GM23338 (cell line): ENCODE data around the gene FUZ. TPM values are rescaled to one million over a fixed set of nuclear protein-coding genes. Genes with fewer than 3 reads are reported as not detected.
A peak's percentile ranks its signal among the peaks of the same experiment; 100 is the strongest.

ENCODE experiments used
- ATAC-seq: fragments of 200-7000 bp; cut with Tn5 transposase; 3 replicates; pipeline ENCODE4 v1.9.1; 2020
- DNase-seq: peaks from one replicate; pipeline ENCODE4 v3.0.0-alpha.2; 2015; ENCODE audit warnings: low spot score
- H2AFZ ChIP-seq: fragments of 200-600 bp; sonication (generic); 2 replicates; pipeline ENCODE4 v1.8.0; 2016; ENCODE audit warnings: antibody characterized with exemption, mild to moderate bottlenecking, moderate library complexity
- H3F3A ChIP-seq: fragments of 200-600 bp; sonication (generic); replicated peaks from 2 replicates; pipeline ENCODE4 v1.8.0; 2017; ENCODE audit warnings: antibody characterized with exemption, mixed run types, low read depth
- H3K27ac ChIP-seq: fragments of 200-600 bp; sonication (generic); 2 replicates; pipeline ENCODE4 v1.6.1; 2016; ENCODE audit warnings: low read depth
- H3K27me3 ChIP-seq: fragments of 200-600 bp; sonication (generic); 2 replicates; pipeline ENCODE4 v1.8.0; 2016; ENCODE audit warnings: mild to moderate bottlenecking, mixed run types, moderate library complexity; ENCODE audit not compliant: insufficient read depth
- H3K36me3 ChIP-seq: fragments of 200-600 bp; sonication (generic); 2 replicates; pipeline ENCODE4 v1.8.0; 2016; ENCODE audit warnings: mild to moderate bottlenecking; ENCODE audit not compliant: insufficient read depth
- H3K4me1 ChIP-seq: fragments of 200-600 bp; sonication (generic); 2 replicates; pipeline ENCODE4 v1.8.0; 2016; ENCODE audit warnings: mild to moderate bottlenecking, moderate library complexity; ENCODE audit not compliant: insufficient read depth
- H3K4me2 ChIP-seq: fragments of 200-600 bp; sonication (generic); 2 replicates; pipeline ENCODE4 v1.7.1; 2017; ENCODE audit warnings: mixed run types
- H3K4me3 ChIP-seq: fragments of 200-600 bp; sonication (generic); 2 replicates; pipeline ENCODE4 v1.6.1; 2016; ENCODE audit warnings: mixed run types
- H3K79me2 ChIP-seq: fragments of 200-600 bp; sonication (generic); replicated peaks from 2 replicates; pipeline ENCODE4 v1.8.0; 2017; ENCODE audit warnings: mild to moderate bottlenecking; ENCODE audit not compliant: insufficient read depth
- H3K9me2 ChIP-seq: fragments of 200-600 bp; sonication (generic); 2 replicates; pipeline ENCODE4 v1.8.0; 2017; ENCODE audit not compliant: insufficient read depth
- H4K20me1 ChIP-seq: fragments of 200-600 bp; sonication (generic); replicated peaks from 2 replicates; pipeline ENCODE4 v1.8.0; 2017; ENCODE audit warnings: mild to moderate bottlenecking; ENCODE audit not compliant: insufficient read depth
- H3K27ac Mint-ChIP-seq: 2 replicates; pipeline ENCODE4 v1.8.0; 2020; ENCODE audit warnings: inconsistent platforms, mild to moderate bottlenecking, moderate library complexity, mixed read lengths
- H3K27me3 Mint-ChIP-seq: 3 replicates; pipeline ENCODE4 v1.8.0; 2022; ENCODE audit warnings: low read depth, mild to moderate bottlenecking, moderate library complexity, mixed read lengths, inconsistent platforms; ENCODE audit not compliant: insufficient read depth, poor library complexity
- H3K36me3 Mint-ChIP-seq: 3 replicates; pipeline ENCODE4 v1.8.0; 2021; ENCODE audit warnings: low read depth, mild to moderate bottlenecking, inconsistent platforms, moderate library complexity, mixed read lengths
- H3K4me1 Mint-ChIP-seq: 3 replicates; pipeline ENCODE4 v1.8.0; 2020; ENCODE audit warnings: mild to moderate bottlenecking, inconsistent platforms, mixed read lengths
- H3K4me3 Mint-ChIP-seq: 3 replicates; pipeline ENCODE4 v1.8.0; 2021; ENCODE audit warnings: moderate library complexity, mild to moderate bottlenecking, inconsistent platforms, mixed read lengths
- H3K9me3 Mint-ChIP-seq: 3 replicates; pipeline ENCODE4 v1.8.0; 2020; ENCODE audit warnings: moderate library complexity, mild to moderate bottlenecking, inconsistent platforms, mixed read lengths
- CREB1 ChIP-seq: fragments of 250-450 bp; sonication (Bioruptor Pico); IDR thresholded peaks from 2 replicates; pipeline ENCODE4 v1.5.0; 2020; ENCODE audit warnings: low read depth, mild to moderate bottlenecking, moderate library complexity
- CTCF ChIP-seq, 2 experiments: fragments of 200-600 bp in 1 of 2; sonication (generic) in 1 of 2; conservative IDR thresholded peaks; 2 replicates each; pipeline versions ENCODE4 v1.5.1 to v1.6.1; 2016 to 2017; ENCODE audit warnings: antibody characterized with exemption in 2 of 2, low read depth in 2 of 2, mild to moderate bottlenecking in 2 of 2, moderate library complexity in 1 of 2
- ETS1 ChIP-seq: IDR thresholded peaks from 2 replicates; pipeline ENCODE4 v1.6.1; 2016; ENCODE audit warnings: antibody characterized with exemption
- EZH2 ChIP-seq: fragments of 200-600 bp; sonication (generic); IDR thresholded peaks from one replicate; pipeline ENCODE4 v1.8.0; 2017; ENCODE audit warnings: antibody characterized with exemption, mild to moderate bottlenecking, low read depth; ENCODE audit not compliant: unreplicated experiment
- EZH2phosphoT487 ChIP-seq: fragments of 200-600 bp; sonication (generic); IDR thresholded peaks from one replicate; pipeline ENCODE4 v1.8.1; 2018; ENCODE audit warnings: antibody characterized with exemption; ENCODE audit not compliant: unreplicated experiment
- JUNB ChIP-seq: IDR thresholded peaks from one replicate; pipeline ENCODE4 v1.6.1; 2016; ENCODE audit warnings: antibody characterized with exemption; ENCODE audit not compliant: unreplicated experiment
- NANOG ChIP-seq: IDR thresholded peaks from 2 replicates; pipeline ENCODE4 v1.6.1; 2016; ENCODE audit warnings: antibody characterized with exemption, borderline replicate concordance
- POLR2AphosphoS5 ChIP-seq: IDR thresholded peaks from 2 replicates; pipeline ENCODE4 v1.6.1; 2016; ENCODE audit warnings: antibody characterized with exemption, low read depth
- STAT1 ChIP-seq: IDR thresholded peaks from one replicate; pipeline ENCODE4 v1.6.1; 2016; ENCODE audit warnings: antibody characterized with exemption; ENCODE audit not compliant: unreplicated experiment
- ZNF114 ChIP-seq: fragments of 250-450 bp; sonication (Bioruptor Pico); IDR thresholded peaks from 2 replicates; pipeline ENCODE4 v1.5.0; 2020; ENCODE audit warnings: mild to moderate bottlenecking, moderate library complexity
- ZNF331 ChIP-seq: fragments of 250-450 bp; sonication (Bioruptor Pico); IDR thresholded peaks from 2 replicates; pipeline ENCODE4 v1.5.0; 2020; ENCODE audit warnings: low read depth, mild to moderate bottlenecking, moderate library complexity
- polyA plus RNA-seq: library from polyadenylated mRNA; unstranded; fragments of >200 nt; fragmentation: Nextera tagmentation; extraction: Ambion mirVana; gene quantifications from 2 replicates; pipeline ENCODE4 v1.2.1, GENCODE V29; 2016
- total RNA-seq: library from RNA; depleted of rRNA; stranded (reverse); fragments of >200 nt; shearing (Covaris generic); gene quantifications from 2 replicates; pipeline ENCODE4 v1.2.3, GENCODE V29; 2014
- TF ChIP-seq, protein P1 (sequence below): IDR thresholded peaks from one replicate; pipeline ENCODE4 v1.6.1; 2018; ENCODE audit warnings: antibody characterized with exemption; ENCODE audit not compliant: unreplicated experiment

FUZ gene
- total and polyA plus RNA-seq, 2 experiments from 2014 or later: 24.3 to 34.8 TPM

- TF ChIP-seq STAT1: no peak
- no peak for TF ChIP-seq POLR2AphosphoS5
- no peak for TF ChIP-seq EZH2phosphoT487
- no peak for TF ChIP-seq CTCF (conservative IDR thresholded peaks at IDR 0.05; ENCODE audit: low read depth in 2 of 2)
- no peak for TF ChIP-seq ZNF331 (CRISPR knock-in tag)
- TF ChIP-seq, protein P1, sequence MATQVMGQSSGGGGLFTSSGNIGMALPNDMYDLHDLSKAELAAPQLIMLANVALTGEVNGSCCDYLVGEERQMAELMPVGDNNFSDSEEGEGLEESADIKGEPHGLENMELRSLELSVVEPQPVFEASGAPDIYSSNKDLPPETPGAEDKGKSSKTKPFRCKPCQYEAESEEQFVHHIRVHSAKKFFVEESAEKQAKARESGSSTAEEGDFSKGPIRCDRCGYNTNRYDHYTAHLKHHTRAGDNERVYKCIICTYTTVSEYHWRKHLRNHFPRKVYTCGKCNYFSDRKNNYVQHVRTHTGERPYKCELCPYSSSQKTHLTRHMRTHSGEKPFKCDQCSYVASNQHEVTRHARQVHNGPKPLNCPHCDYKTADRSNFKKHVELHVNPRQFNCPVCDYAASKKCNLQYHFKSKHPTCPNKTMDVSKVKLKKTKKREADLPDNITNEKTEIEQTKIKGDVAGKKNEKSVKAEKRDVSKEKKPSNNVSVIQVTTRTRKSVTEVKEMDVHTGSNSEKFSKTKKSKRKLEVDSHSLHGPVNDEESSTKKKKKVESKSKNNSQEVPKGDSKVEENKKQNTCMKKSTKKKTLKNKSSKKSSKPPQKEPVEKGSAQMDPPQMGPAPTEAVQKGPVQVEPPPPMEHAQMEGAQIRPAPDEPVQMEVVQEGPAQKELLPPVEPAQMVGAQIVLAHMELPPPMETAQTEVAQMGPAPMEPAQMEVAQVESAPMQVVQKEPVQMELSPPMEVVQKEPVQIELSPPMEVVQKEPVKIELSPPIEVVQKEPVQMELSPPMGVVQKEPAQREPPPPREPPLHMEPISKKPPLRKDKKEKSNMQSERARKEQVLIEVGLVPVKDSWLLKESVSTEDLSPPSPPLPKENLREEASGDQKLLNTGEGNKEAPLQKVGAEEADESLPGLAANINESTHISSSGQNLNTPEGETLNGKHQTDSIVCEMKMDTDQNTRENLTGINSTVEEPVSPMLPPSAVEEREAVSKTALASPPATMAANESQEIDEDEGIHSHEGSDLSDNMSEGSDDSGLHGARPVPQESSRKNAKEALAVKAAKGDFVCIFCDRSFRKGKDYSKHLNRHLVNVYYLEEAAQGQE: no peak
- no peak for TF ChIP-seq EZH2
- TF ChIP-seq ZNF114 (CRISPR knock-in tag): no peak
- no peak for TF ChIP-seq CREB1 (CRISPR knock-in tag)
Measured at GRCh38 chr19:49761249-49761624, 51.9 kb downstream of the FUZ start (continued).

GRCh38 chr19:49758292-49758691 lies 54.8 kb downstream of the FUZ start:
- H3K27ac Mint-ChIP-seq: no peak overlapping the region

More at GRCh38 chr19:49758292-49758691, 54.8 kb downstream of the FUZ start:
- H3K36me3 Mint-ChIP-seq: no peaks in the 10 kb centered on the region
- Histone ChIP-seq H2AFZ (peak overlapping the region; percentile 69), H3F3A (no peaks in the 10 kb centered on the region), H3K4me1 (peaks cover 7% of the 10 kb centered on the region; the same call in 1 of the 2 replicates), H3K4me3 (no peak overlapping the region), H3K27me3 (no peaks in the 10 kb centered on the region), H4K20me1 (no peaks in the 10 kb centered on the region), H3K9me2 (no peaks in the 10 kb centered on the region), H3K4me2 (no peak overlapping the region), H3K27ac (no peak overlapping the region), H3K79me2 (no peaks in the 10 kb centered on the region), H3K36me3 (no peaks in the 10 kb centered on the region)
- TF ChIP-seq ETS1: no peak
- TF ChIP-seq ZNF114 (CRISPR knock-in tag): no peak
- TF ChIP-seq EZH2phosphoT487: no peak
- no peak for TF ChIP-seq POLR2AphosphoS5
- TF ChIP-seq CTCF (conservative IDR thresholded peaks at IDR 0.05; ENCODE audit: low read depth in 2 of 2): no peak
- no peak for TF ChIP-seq ZNF331 (CRISPR knock-in tag)
- no peak for TF ChIP-seq EZH2
- TF ChIP-seq CREB1 (CRISPR knock-in tag): no peak
- no peak for TF ChIP-seq JUNB
- no peak for TF ChIP-seq STAT1
- no peak for TF ChIP-seq NANOG
- TF ChIP-seq, protein P1: no peak
- peak; percentile 47 for ATAC-seq
- H3K4me3 Mint-ChIP-seq: no peak overlapping the region
- no peak for DNase-seq
- peaks cover 14% of the 10 kb centered on the region for H3K9me3 Mint-ChIP-seq
- H3K4me1 Mint-ChIP-seq: peaks cover 8% of the 10 kb centered on the region; the same call in 2 of the 3 replicates
- peaks cover 10% of the 10 kb centered on the region for H3K27me3 Mint-ChIP-seq
